ENCODE data around the gene C20orf141.
"Not testable (repeated sequence)": the region's sequence is repeated elsewhere in the genome, so short reads cannot be mapped to it uniquely, and the experiment has no call there.

C20orf141 gene

GRCh38 chr20:2814587-2815051 lies at the start of gene C20orf141:
Gene C20orf141, plus strand, starts transcription at chr20:2814987. Its CDS starts 198 bp downstream, at chr20:2815185.
- TF ChIP-seq CTCF (IDR thresholded peaks at IDR 0.05) = no peak

DNA sequence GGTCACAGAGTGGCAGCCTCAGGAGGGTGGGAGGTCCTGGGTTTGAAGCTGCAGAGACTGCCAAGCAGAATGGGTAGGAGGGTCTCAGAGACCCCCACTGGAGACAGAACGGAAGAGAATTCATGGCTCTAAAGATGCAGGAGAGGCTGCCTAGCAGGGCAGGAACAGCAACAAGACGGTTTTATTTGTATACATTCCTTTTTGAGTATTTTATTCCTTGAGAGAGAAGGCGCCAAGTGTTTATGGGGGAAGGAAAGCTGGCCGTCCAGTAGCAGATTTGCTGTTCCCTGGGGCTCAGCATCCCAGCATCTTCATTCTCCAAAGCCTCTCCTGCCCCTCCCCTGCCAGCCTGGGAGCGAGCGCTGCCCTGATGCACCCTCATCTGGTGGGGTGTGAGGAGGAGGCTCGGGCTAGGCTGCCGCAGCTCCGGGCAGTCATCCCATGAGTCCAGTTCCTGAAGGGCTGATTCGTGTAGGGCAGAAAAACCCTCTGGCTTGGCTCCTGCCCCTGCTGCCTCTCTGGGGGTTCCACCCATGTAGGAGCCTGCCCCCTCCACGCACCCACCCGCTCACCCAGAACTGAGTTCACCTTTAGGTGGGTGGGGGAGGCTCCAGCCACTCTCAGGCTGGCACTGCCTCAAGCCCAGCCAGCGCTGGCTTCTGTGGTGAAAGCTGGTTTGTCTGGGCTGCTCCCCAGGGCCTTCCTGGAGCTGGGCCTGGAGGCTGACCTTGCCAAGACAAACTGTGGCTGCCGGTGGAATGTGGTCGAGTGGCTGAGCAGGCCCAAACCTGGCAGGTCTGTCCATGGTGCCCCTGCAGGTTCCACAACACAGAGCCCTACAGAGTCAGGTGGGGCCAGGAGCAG lies 46.8 kb upstream of the C20orf141 start:
- H3K4me1 ChIP-seq (ENCODE audit: control insufficient read depth in 1 of 2, insufficient read depth in 1 of 2, low read depth in 1 of 2, low read length in 1 of 2) = no peaks in the 10 kb centered on the region
- TF ChIP-seq CTCF (IDR thresholded peaks at IDR 0.05) = no peak
- no peaks in the 10 kb centered on the region for H3K36me3 ChIP-seq
- H3K9me3 ChIP-seq = no peaks in the 10 kb centered on the region
- peaks cover 44% of the 10 kb centered on the region for H3K27me3 ChIP-seq
- H3K27ac ChIP-seq = no peak overlapping the region
- H3K4me3 ChIP-seq (ENCODE audit: low read depth in 1 of 2, low read length in 1 of 2) = no peak overlapping the region

More at GRCh38 chr20:2814587-2815051, at the start of gene C20orf141:
- Histone ChIP-seq H3K4me3 (ENCODE audit: low read depth in 1 of 2, low read length in 1 of 2) (no peak within 1 kb of the TSS), H3K27me3 (peaks cover 34% of the 10 kb centered on the region), H3K27ac (no peak within 1 kb of the TSS), H3K9me3 (no peaks in the 10 kb centered on the region), H3K36me3 (no peaks in the 10 kb centered on the region), H3K4me1 (ENCODE audit: control insufficient read depth in 1 of 2, insufficient read depth in 1 of 2, low read depth in 1 of 2, low read length in 1 of 2) (no peaks in the 10 kb centered on the region)

DNA sequence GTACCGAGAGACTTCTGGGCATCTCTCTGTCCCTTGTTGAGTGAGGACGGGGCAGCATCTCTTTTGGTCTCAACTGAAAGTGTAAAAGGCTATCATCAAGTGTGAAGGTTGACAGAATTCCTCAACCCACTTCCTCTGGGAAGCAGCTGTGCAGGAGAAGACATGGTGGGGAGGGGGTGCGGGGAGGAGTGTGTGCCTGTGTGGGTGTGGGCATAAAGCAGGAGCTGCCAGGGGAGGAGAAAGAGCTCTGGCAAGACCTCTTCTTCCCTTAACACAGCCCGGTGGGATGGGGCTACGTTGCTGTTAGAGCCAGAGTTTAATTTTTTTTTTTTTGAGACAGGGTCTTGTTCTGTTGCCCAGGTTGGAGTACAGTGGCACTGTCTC lies 46.2 kb upstream of the C20orf141 start:
- H3K27ac ChIP-seq = no peak overlapping the region
- TF ChIP-seq CTCF (IDR thresholded peaks at IDR 0.05) = no peak
- H3K4me3 ChIP-seq (ENCODE audit: low read depth in 1 of 2, low read length in 1 of 2) = no peak overlapping the region
- no peaks in the 10 kb centered on the region for H3K9me3 ChIP-seq
- H3K27me3 ChIP-seq = peaks cover 38% of the 10 kb centered on the region
- H3K36me3 ChIP-seq = no peaks in the 10 kb centered on the region
- H3K4me1 ChIP-seq (ENCODE audit: control insufficient read depth in 1 of 2, insufficient read depth in 1 of 2, low read depth in 1 of 2, low read length in 1 of 2) = no peaks in the 10 kb centered on the region

DNA sequence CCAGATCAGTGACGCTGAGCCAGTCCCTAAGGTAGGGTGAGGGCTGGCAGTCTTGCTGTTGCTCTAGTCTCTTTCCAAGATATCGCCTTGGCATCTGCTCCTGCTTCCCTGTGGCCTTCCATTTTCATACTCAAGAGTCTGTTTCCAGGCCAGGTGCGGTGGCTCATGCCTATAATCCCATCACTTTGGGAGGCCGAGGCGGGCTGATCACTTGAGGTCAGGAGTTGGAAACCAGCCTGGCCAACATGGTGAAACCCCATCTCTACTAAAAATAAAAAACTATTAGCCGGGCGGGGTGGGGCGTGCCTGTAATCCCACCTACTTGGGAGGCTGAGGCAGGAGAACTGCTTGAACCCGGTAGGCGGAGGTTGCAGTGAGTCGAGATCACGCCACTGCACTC lies 44.7 kb upstream of the C20orf141 start:
- not testable (repeated sequence) for H3K4me1 ChIP-seq (ENCODE audit: control insufficient read depth in 1 of 2, insufficient read depth in 1 of 2, low read depth in 1 of 2, low read length in 1 of 2); H3K27ac ChIP-seq; H3K4me3 ChIP-seq (ENCODE audit: low read depth in 1 of 2, low read length in 1 of 2); H3K9me3 ChIP-seq; H3K36me3 ChIP-seq
- peaks cover 32% of the 10 kb centered on the region for H3K27me3 ChIP-seq

DNA sequence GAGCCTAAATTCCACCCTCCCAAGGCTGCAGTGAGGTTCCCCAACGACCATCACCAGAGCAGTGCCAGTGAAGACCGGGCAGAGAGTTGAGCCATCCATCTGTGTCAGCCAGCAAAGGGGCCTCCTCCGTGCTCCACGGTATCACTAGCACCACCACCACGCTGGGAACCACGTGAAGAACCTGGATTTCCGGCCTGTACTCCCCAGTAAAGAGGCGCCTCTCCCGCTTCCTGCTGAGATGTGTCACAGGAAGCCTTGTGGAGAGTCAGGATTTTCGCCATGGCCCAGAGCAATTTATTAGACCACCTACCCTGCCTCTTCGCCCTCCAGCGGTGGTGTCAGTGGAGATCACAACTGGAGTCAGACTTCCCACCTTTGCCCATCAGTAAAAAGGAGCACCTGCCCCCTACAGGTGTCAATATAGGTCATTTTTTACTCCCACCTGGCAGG lies 43.1 kb upstream of the C20orf141 start:
- H3K27ac ChIP-seq = no peak overlapping the region
- H3K27me3 ChIP-seq = peaks cover 32% of the 10 kb centered on the region
- no peaks in the 10 kb centered on the region for H3K9me3 ChIP-seq
- H3K4me3 ChIP-seq (ENCODE audit: low read depth in 1 of 2, low read length in 1 of 2) = no peak overlapping the region
- no peak for TF ChIP-seq CTCF (IDR thresholded peaks at IDR 0.05)
- H3K36me3 ChIP-seq = no peaks in the 10 kb centered on the region
- H3K4me1 ChIP-seq (ENCODE audit: control insufficient read depth in 1 of 2, insufficient read depth in 1 of 2, low read depth in 1 of 2, low read length in 1 of 2) = no peaks in the 10 kb centered on the region

DNA sequence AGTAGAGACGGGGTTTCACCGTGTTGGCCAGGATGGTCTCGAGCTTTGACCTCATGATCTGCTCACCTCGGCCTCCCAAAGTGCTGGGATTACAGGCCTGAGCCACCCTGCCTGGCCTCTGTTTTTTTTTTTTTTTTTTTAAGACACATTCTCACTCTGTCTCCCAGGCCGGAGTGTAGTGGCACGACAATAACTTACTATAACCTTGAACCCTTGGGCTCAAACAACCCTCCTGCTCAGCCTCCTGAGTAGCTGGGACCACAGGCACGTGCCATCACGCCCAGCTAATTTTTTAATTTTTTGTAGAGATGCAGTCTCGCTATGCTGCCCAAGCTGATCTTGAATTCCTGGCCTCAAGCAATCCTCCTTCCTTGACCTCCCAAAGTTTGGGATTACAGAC lies 41.0 kb upstream of the C20orf141 start:
- Histone ChIP-seq H3K9me3 (no peaks in the 10 kb centered on the region), H3K27ac (no peak overlapping the region), H3K27me3 (peaks cover 23% of the 10 kb centered on the region), H3K4me1 (ENCODE audit: control insufficient read depth in 1 of 2, insufficient read depth in 1 of 2, low read depth in 1 of 2, low read length in 1 of 2) (no peaks in the 10 kb centered on the region), H3K4me3 (ENCODE audit: low read depth in 1 of 2, low read length in 1 of 2) (no peak overlapping the region), H3K36me3 (no peaks in the 10 kb centered on the region)
- TF ChIP-seq CTCF (IDR thresholded peaks at IDR 0.05) = no peak
